Lower lobe of right lung (tissue), 2 donors: ENCODE measurements around the gene BFSP1. TPM values are rescaled to one million over a fixed set of nuclear protein-coding genes. Genes with fewer than 3 reads are reported as not detected.
A peak's percentile ranks its signal among the peaks of the same experiment; 100 is the strongest.

Experiments used
- ATAC-seq, 2 donors: fragments of 200-7000 bp; cut with Tn5 transposase; one replicate each; pipeline ENCODE4 v1.9.1; 2020 to 2022; ENCODE audit warnings: mild to moderate bottlenecking in 2 of 2, moderate library complexity in 2 of 2
- DNase-seq: peaks from one replicate; pipeline ENCODE4 v3.0.0-alpha.2; 2020
- H3K27ac ChIP-seq: fragments of 200-600 bp; one replicate; pipeline ENCODE4 v1.8.0; 2022
- H3K27me3 ChIP-seq: fragments of 200-600 bp; one replicate; pipeline ENCODE4 v1.8.0; 2022; ENCODE audit warnings: low read depth
- H3K36me3 ChIP-seq: fragments of 200-600 bp; one replicate; pipeline ENCODE4 v1.8.0; 2022; ENCODE audit warnings: mild to moderate bottlenecking
- H3K4me1 ChIP-seq: fragments of 200-600 bp; one replicate; pipeline ENCODE4 v1.8.0; 2022
- H3K4me3 ChIP-seq: fragments of 200-600 bp; one replicate; pipeline ENCODE4 v1.8.0; 2022; ENCODE audit warnings: mild to moderate bottlenecking
- H3K9me3 ChIP-seq: fragments of 200-600 bp; one replicate; pipeline ENCODE4 v1.8.0; 2022
- CTCF ChIP-seq: fragments of 200-600 bp; IDR thresholded peaks from one replicate; pipeline ENCODE4 v1.8.0; 2022; ENCODE audit warnings: antibody characterized with exemption, mild to moderate bottlenecking
- intact Hi-C: fragments of 100-400 bp; cut with DNase I; formaldehyde crosslinking; loops from one replicate; pipeline ENCODE4 v1.11.0; 2022
- total RNA-seq: library from RNA; stranded (reverse); fragmentation: NEBNext Ultra II Directional; extraction: Animal tissue kit (Norgen Biotek cat#: 25700); gene quantifications from one replicate; pipeline ENCODE4 v1.2.1, GENCODE V29; 2021
- donor health status: DM: no; HTN: yes; CAD: no; lungs with severe emphysema.

BFSP1 gene
- total RNA-seq, 1 donor from 2014 or later, result 2.4 TPM

GRCh38 chr20:17559338-17559737, 28.2 kb upstream of the BFSP1 start:
- no peaks in the 10 kb centered on the region for H3K36me3 ChIP-seq
- ATAC-seq (peak; percentile 33 to 79), DNase-seq (peak; percentile 63)
- no peaks in the 10 kb centered on the region for H3K27me3 ChIP-seq
- no peak overlapping the region for H3K4me3 ChIP-seq
- intact Hi-C loops, result no loop called here
- TF ChIP-seq CTCF, result no peak
- H3K9me3 ChIP-seq, result no peaks in the 10 kb centered on the region
- peaks cover 40% of the 10 kb centered on the region for H3K4me1 ChIP-seq
- H3K27ac ChIP-seq, result peak overlapping the region; percentile 82

- ATAC-seq (no peak), DNase-seq (no peak)
- peak overlapping the region; percentile 82 for H3K27ac ChIP-seq
- TF ChIP-seq CTCF, result no peak
- H3K27me3 ChIP-seq, result no peaks in the 10 kb centered on the region
- no peak overlapping the region for H3K4me3 ChIP-seq
- H3K4me1 ChIP-seq, result peaks cover 40% of the 10 kb centered on the region
- no peaks in the 10 kb centered on the region for H3K36me3 ChIP-seq
- intact Hi-C loops, result no loop called here
- H3K9me3 ChIP-seq, result no peaks in the 10 kb centered on the region
Observed at GRCh38 chr20:17558941-17559304, 27.7 kb upstream of the BFSP1 start.

- intact Hi-C loops, result no loop called here
- ATAC-seq (peak; percentile 86 to 87), DNase-seq (no peak)
- H3K4me1 ChIP-seq, result peaks cover 36% of the 10 kb centered on the region
- no peaks in the 10 kb centered on the region for H3K36me3 ChIP-seq
- no peak for TF ChIP-seq CTCF
- H3K4me3 ChIP-seq, result no peak overlapping the region
- H3K27me3 ChIP-seq, result no peaks in the 10 kb centered on the region
- peak overlapping the region; percentile 82 for H3K27ac ChIP-seq
- no peaks in the 10 kb centered on the region for H3K9me3 ChIP-seq
Observed at GRCh38 chr20:17558154-17558940, 27.2 kb upstream of the BFSP1 start.

GRCh38 chr20:17557675-17558006, 26.5 kb upstream of the BFSP1 start:
- no peak overlapping the region for H3K4me3 ChIP-seq
- no peaks in the 10 kb centered on the region for H3K9me3 ChIP-seq
- intact Hi-C loops, result no loop called here
- H3K27ac ChIP-seq, result peak overlapping the region; percentile 82
- DNase-seq (no peak), ATAC-seq (peak; percentile 75 to 86)
- H3K36me3 ChIP-seq, result no peaks in the 10 kb centered on the region
- no peaks in the 10 kb centered on the region for H3K27me3 ChIP-seq
- peaks cover 31% of the 10 kb centered on the region for H3K4me1 ChIP-seq
- no peak for TF ChIP-seq CTCF

- Histone ChIP-seq H3K9me3 (no peaks in the 10 kb centered on the region), H3K4me3 (no peak overlapping the region), H3K36me3 (no peaks in the 10 kb centered on the region), H3K4me1 (peaks cover 31% of the 10 kb centered on the region), H3K27me3 (no peaks in the 10 kb centered on the region), H3K27ac (peak overlapping the region; percentile 82)
- intact Hi-C loops, result no loop called here
- ATAC-seq (peak; percentile 45 to 58), DNase-seq (peak; percentile 74)
- TF ChIP-seq CTCF, result no peak
Observed at GRCh38 chr20:17556837-17557674, 25.9 kb upstream of the BFSP1 start.
